HepG2 (cell line): ENCODE results near the gene C1GALT1C1. TPM values are rescaled to one million over a fixed set of nuclear protein-coding genes. Genes with fewer than 3 reads are reported as not detected.
A peak's percentile ranks its signal among the peaks of the same experiment; 100 is the strongest.

Experiments
- ATAC-seq: fragments of 200-7000 bp; cut with Tn5 transposase; 3 replicates; pipeline ENCODE4 v1.9.1; 2020; ENCODE audit warnings: mild to moderate bottlenecking, moderate library complexity
- BruUV-seq: library from RNA; stranded (reverse); fragments of 400-500 nt; replicated peaks from 2 replicates; lab custom pipeline; 2021; lab: Mats Ljungman, UMichigan
- CTCF ChIA-PET: fragments of 300-600 bp; formaldehyde crosslinking; extraction: SDS; loops from one replicate; lab custom pipeline; 2021; ENCODE audit warnings: low total read pairs, inconsistent platforms, low intra/inter-chr PET ratio; lab: Yijun Ruan, JAX
- POLR2A ChIA-PET: fragments of 350-600 bp; sonication (Branson Sonifier 250); formaldehyde crosslinking; loops from one replicate; lab custom pipeline; 2020; ENCODE audit warnings: antibody characterized with exemption, inconsistent platforms; lab: Yijun Ruan, JAX
- DNase-seq: peaks from one replicate; pipeline ENCODE4 v3.0.0-alpha.2; 2015; ENCODE audit warnings: low spot score
- FAIRE-seq: peaks from 3 replicates; lab custom pipeline; 2011; peaks lifted over from hg19 to GRCh38; lab: Jason Lieb, UNC
- H2AFZ ChIP-seq: one replicate; pipeline ENCODE4 v1.6.1; 2011; ENCODE audit warnings: low read length, inconsistent platforms
- H3K27ac ChIP-seq: fragments of 300-600 bp; 3 replicates; pipeline ENCODE4 v1.8.0; 2011; ENCODE audit warnings: mixed run types, mild to moderate bottlenecking, mixed read lengths, low read length, inconsistent platforms; ENCODE audit not compliant: insufficient read depth; ENCODE audit errors: extremely low read length
- H3K27me3 ChIP-seq, 2 experiments: fragments of 200-600 bp in 1 of 2; 2 replicates in 1 of 2; 3 replicates in 1 of 2; pipeline versions ENCODE4 v1.6.0 to v1.8.0; 2011; ENCODE audit warnings: low read length in 2 of 2, mild to moderate bottlenecking in 2 of 2, moderate library complexity in 2 of 2, inconsistent platforms in 1 of 2; ENCODE audit not compliant: insufficient read depth in 2 of 2, control insufficient read depth in 1 of 2
- H3K36me3 ChIP-seq, 2 experiments: fragments of 200-600 bp in 1 of 2; replicated peaks in 1 of 2; 2 replicates in 1 of 2; 3 replicates in 1 of 2; pipeline versions ENCODE4 v1.5.1 to v1.8.0; 2011; ENCODE audit warnings: low read length in 2 of 2, inconsistent platforms in 1 of 2; ENCODE audit not compliant: insufficient read depth in 2 of 2, control insufficient read depth in 1 of 2
- H3K4me1 ChIP-seq: 2 replicates; pipeline ENCODE4 v1.5.1; 2012; ENCODE audit warnings: low read length, inconsistent platforms; ENCODE audit not compliant: insufficient read depth
- H3K4me2 ChIP-seq: 2 replicates; pipeline ENCODE4 v1.6.0; 2011; ENCODE audit warnings: low read depth, low read length, inconsistent platforms
- H3K4me3 ChIP-seq, 3 experiments: fragments of 200-600 bp in 1 of 3; sonication (generic), shearing (Covaris generic) in 1 of 3; replicated peaks in 1 of 3; 2 replicates each; pipeline ENCODE4 v1.5.1; 2011 to 2016; ENCODE audit warnings: low read length in 3 of 3, inconsistent platforms in 2 of 3, low read depth in 2 of 3, mild to moderate bottlenecking in 2 of 3, control low read depth in 1 of 3, mixed read lengths in 1 of 3; ENCODE audit not compliant: insufficient read depth in 1 of 3
- H3K79me2 ChIP-seq: one replicate; pipeline ENCODE4 v1.6.1; 2011; ENCODE audit warnings: low read length, inconsistent platforms; ENCODE audit not compliant: insufficient read depth
- H3K9ac ChIP-seq: 2 replicates; pipeline ENCODE4 v1.6.0; 2011; ENCODE audit warnings: mild to moderate bottlenecking, low read depth, low read length, inconsistent platforms; ENCODE audit not compliant: insufficient read depth
- H3K9me3 ChIP-seq: 2 replicates; pipeline ENCODE4 v1.5.1; 2012; ENCODE audit warnings: mild to moderate bottlenecking, low read length
- H4K20me1 ChIP-seq: 2 replicates; pipeline ENCODE4 v1.6.0; 2011; ENCODE audit warnings: inconsistent platforms, mild to moderate bottlenecking, low read length, moderate library complexity; ENCODE audit not compliant: insufficient read depth
- ADNP ChIP-seq: sonication (generic); formaldehyde crosslinking; IDR thresholded peaks from 2 replicates; pipeline ENCODE4 v1.4.0; 2020; ENCODE audit warnings: missing genetic modification reagents
- POLR2A ChIP-seq, 2 experiments: IDR thresholded peaks; 2 replicates each; pipeline ENCODE4 v1.6.1; 2011; ENCODE audit warnings: low read depth in 2 of 2, low read length in 2 of 2, mild to moderate bottlenecking in 1 of 2, moderate library complexity in 1 of 2; ENCODE audit not compliant: insufficient read depth in 1 of 2
- SIN3B ChIP-seq: fragments of 150-350 bp; IDR thresholded peaks from 2 replicates; pipeline ENCODE4 v1.6.1; 2014; ENCODE audit warnings: low read length
- SMAD1 ChIP-seq: sonication (generic); formaldehyde crosslinking; IDR thresholded peaks from 2 replicates; pipeline ENCODE4 v1.4.0; 2020; ENCODE audit warnings: missing genetic modification reagents, low read depth, mild to moderate bottlenecking, borderline replicate concordance
- SMC3 ChIP-seq: IDR thresholded peaks from 2 replicates; pipeline ENCODE4 v1.6.1; 2011; ENCODE audit warnings: low read length, improper control_type of control experiment
- STAG1 ChIP-seq: sonication (generic); formaldehyde crosslinking; IDR thresholded peaks from 2 replicates; pipeline ENCODE4 v1.4.0; 2020; ENCODE audit warnings: missing genetic modification reagents
- TP53 ChIP-seq: sonication (generic); formaldehyde crosslinking; conservative IDR thresholded peaks from 2 replicates; pipeline ENCODE4 v1.4.0; 2020; ENCODE audit warnings: missing genetic modification reagents
- ZBTB7A ChIP-seq: sonication (generic); formaldehyde crosslinking; IDR thresholded peaks from 2 replicates; pipeline ENCODE4 v1.8.0; 2022; ENCODE audit warnings: mild to moderate bottlenecking, missing genetic modification reagents
- ZC3H4 ChIP-seq: sonication (generic); formaldehyde crosslinking; IDR thresholded peaks from 2 replicates; pipeline ENCODE4 v1.4.0; 2020; ENCODE audit warnings: missing genetic modification reagents, borderline replicate concordance
- ZNF24 ChIP-seq: fragments of 450-650 bp; IDR thresholded peaks from 2 replicates; pipeline ENCODE4 v1.6.1; 2017; ENCODE audit warnings: antibody characterized with exemption, mild to moderate bottlenecking
- WGBS: methylation state at CpG from one replicate; pipeline ENCODE4 v1.1.6; 2017; ENCODE audit warnings: low lambda C conversion rate; 5-methylcytosine and 5-hydroxymethylcytosine counted together
- in situ Hi-C: cut with HindIII; loops from 2 replicates; pipeline ENCODE4 v1.10.0; 2017; ENCODE audit warnings: low pct_unique_long_range_greater_than_20kb; ENCODE audit not compliant: extremely low pct_ligation_motif_present
- intact Hi-C: fragments of 100-400 bp; cut with micrococcal nuclease; formaldehyde crosslinking; loops from one replicate; pipeline ENCODE4 v1.10.0; 2022; ENCODE audit not compliant: unreplicated experiment
- polyA plus RNA-seq, 8 experiments: library from polyadenylated mRNA; depleted of rRNA in 3 of 8; stranded (reverse) in 7 of 8; unstranded in 1 of 8; fragments of >200 nt; fragmentation: Illumina TruSeq in 4 of 8; extraction: Trizol in 4 of 8; gene quantifications; 2 replicates each; pipeline versions ENCODE4 v1.2.1 to v1.2.3, GENCODE V29; 2011 to 2016; ENCODE audit warnings: low read depth in 4 of 8, missing spikeins in 1 of 8, mixed read lengths in 1 of 8; ENCODE audit not compliant: insufficient read depth in 1 of 8
- total RNA-seq, 5 experiments: library from RNA; depleted of rRNA; stranded (reverse); fragments of >200 nt; fragmentation: Illumina TruSeq; extraction: Trizol; gene quantifications; 2 replicates each; pipeline ENCODE4 v1.2.3, GENCODE V29; 2016; ENCODE audit warnings: low read depth in 1 of 5
- TF ChIP-seq, protein P1 (sequence below): sonication (generic); formaldehyde crosslinking; IDR thresholded peaks from 2 replicates; pipeline ENCODE4 v1.5.0; 2020; ENCODE audit warnings: mild to moderate bottlenecking, missing genetic modification reagents, moderate library complexity
- TF ChIP-seq, protein P2 (sequence below): IDR thresholded peaks from 2 replicates; pipeline ENCODE4 v1.6.1; 2016; ENCODE audit warnings: low read depth

The C1GALT1C1 gene
- total and polyA plus RNA-seq, 2 of the 13 experiments (the other 11 are each of a cell fraction or from before 2014, with no cell fraction given) = 26.3 to 31.9 TPM

DNA sequence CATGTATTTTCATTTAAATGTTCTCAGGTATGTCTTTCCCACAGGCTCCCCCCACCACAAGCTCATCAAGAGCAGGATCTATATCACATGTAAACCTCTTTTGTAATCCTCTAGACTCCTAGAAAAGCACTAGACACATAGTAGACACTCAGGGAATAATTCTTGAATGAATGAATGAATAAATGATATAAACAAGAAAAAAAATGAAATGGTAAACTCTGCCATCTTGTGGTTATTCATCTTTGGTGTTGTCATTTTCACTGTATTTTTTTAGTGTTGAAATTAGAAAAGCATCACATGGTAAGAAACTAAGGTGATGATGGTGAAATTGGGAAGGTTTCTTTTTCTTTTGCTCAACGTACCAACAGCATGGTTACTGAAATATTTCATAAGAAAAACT lies 34.2 kb upstream of the C1GALT1C1 start:
- DNase-seq = peak; percentile 7
- intact Hi-C loops = loop anchor here (1.0 kb wide), 1 partner anchor 166 kb away; no protein-coding TSS in a partner anchor
- Histone ChIP-seq H3K36me3 (no peaks in the 10 kb centered on the region), H2AFZ (no peak overlapping the region), H3K4me1 (no peaks in the 10 kb centered on the region), H3K4me3 (no peak overlapping the region), H3K4me2 (no peak overlapping the region), H3K9ac (no peak overlapping the region), H3K9me3 (no peaks in the 10 kb centered on the region), H3K27ac (no peak overlapping the region), H3K79me2 (no peaks in the 10 kb centered on the region), H4K20me1 (no peaks in the 10 kb centered on the region), H3K27me3 (no peaks in the 10 kb centered on the region)
- no TSS peak for BruUV-seq
- TF ChIP-seq STAG1 = peak; percentile 54
- TF ChIP-seq ZC3H4 (CRISPR knock-in tag) = no peak
- no peak for TF ChIP-seq POLR2A (IDR thresholded peaks at IDR 0.05; ENCODE audit: insufficient read depth in 1 of 2, low read depth in 2 of 2, low read length in 2 of 2)
- TF ChIP-seq SMC3 = peak; percentile 29; the same call in 1 of the 2 replicates
- TF ChIP-seq SIN3B = no peak
- no peak for TF ChIP-seq TP53
- no peak for TF ChIP-seq SMAD1 (CRISPR knock-in tag)
- TF ChIP-seq, protein P1, sequence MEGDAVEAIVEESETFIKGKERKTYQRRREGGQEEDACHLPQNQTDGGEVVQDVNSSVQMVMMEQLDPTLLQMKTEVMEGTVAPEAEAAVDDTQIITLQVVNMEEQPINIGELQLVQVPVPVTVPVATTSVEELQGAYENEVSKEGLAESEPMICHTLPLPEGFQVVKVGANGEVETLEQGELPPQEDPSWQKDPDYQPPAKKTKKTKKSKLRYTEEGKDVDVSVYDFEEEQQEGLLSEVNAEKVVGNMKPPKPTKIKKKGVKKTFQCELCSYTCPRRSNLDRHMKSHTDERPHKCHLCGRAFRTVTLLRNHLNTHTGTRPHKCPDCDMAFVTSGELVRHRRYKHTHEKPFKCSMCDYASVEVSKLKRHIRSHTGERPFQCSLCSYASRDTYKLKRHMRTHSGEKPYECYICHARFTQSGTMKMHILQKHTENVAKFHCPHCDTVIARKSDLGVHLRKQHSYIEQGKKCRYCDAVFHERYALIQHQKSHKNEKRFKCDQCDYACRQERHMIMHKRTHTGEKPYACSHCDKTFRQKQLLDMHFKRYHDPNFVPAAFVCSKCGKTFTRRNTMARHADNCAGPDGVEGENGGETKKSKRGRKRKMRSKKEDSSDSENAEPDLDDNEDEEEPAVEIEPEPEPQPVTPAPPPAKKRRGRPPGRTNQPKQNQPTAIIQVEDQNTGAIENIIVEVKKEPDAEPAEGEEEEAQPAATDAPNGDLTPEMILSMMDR = peak; percentile 27; the same call in 1 of the 2 replicates
- TF ChIP-seq ADNP (CRISPR knock-in tag) = no peak
- TF ChIP-seq ZBTB7A (CRISPR knock-in tag) = no peak
- TF ChIP-seq ZNF24 = peak; percentile 95
- TF ChIP-seq, protein P2, sequence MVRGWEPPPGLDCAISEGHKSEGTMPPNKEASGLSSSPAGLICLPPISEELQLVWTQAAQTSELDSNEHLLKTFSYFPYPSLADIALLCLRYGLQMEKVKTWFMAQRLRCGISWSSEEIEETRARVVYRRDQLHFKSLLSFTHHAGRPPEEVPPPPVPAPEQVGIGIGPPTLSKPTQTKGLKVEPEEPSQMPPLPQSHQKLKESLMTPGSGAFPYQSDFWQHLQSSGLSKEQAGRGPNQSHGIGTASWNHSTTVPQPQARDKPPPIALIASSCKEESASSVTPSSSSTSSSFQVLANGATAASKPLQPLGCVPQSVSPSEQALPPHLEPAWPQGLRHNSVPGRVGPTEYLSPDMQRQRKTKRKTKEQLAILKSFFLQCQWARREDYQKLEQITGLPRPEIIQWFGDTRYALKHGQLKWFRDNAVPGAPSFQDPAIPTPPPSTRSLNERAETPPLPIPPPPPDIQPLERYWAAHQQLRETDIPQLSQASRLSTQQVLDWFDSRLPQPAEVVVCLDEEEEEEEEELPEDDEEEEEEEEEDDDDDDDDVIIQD (CRISPR knock-in tag) = no peak
- in situ Hi-C loops = loop anchor here (10.0 kb wide), 1 partner anchor 149 kb away; no protein-coding TSS in a partner anchor
- ATAC-seq = no peak
- CTCF ChIA-PET = interaction anchor here (1.3 kb wide), 1 partner anchor 166 kb away, joined by 7 read pairs; no protein-coding TSS in a partner anchor
- peak; percentile 37 for FAIRE-seq
- POLR2A ChIA-PET = no interaction called here
- 0% methylated on average over 1 of the region's 1 CpG for WGBS
